ENCODE measurements around the gene VAC14.
"Not testable (repeated sequence)": the region's sequence is repeated elsewhere in the genome, so short reads cannot be mapped to it uniquely, and the experiment has no call there.

Gene VAC14

DNA sequence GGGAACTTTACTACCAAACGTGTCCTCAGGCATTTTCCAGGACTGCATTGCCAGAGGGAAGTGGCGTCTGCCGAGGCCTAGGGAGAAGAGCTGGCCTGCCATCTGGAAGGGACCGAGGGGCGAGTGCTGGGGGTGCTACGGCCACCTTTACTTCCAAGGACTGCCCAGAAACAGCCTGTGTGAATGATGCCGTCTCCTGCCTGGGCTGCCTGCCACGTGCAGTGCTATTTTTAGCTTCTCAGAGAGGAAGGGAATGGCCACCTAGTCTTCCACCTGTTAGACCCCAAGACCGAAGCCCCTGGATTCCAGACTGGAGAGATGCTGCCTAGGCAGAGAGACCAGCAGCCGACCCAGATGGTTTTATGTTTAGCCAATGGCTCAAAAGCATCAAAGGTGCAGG, 57.2 kb downstream of the VAC14 start:
- TF ChIP-seq, protein P1, sequence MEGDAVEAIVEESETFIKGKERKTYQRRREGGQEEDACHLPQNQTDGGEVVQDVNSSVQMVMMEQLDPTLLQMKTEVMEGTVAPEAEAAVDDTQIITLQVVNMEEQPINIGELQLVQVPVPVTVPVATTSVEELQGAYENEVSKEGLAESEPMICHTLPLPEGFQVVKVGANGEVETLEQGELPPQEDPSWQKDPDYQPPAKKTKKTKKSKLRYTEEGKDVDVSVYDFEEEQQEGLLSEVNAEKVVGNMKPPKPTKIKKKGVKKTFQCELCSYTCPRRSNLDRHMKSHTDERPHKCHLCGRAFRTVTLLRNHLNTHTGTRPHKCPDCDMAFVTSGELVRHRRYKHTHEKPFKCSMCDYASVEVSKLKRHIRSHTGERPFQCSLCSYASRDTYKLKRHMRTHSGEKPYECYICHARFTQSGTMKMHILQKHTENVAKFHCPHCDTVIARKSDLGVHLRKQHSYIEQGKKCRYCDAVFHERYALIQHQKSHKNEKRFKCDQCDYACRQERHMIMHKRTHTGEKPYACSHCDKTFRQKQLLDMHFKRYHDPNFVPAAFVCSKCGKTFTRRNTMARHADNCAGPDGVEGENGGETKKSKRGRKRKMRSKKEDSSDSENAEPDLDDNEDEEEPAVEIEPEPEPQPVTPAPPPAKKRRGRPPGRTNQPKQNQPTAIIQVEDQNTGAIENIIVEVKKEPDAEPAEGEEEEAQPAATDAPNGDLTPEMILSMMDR (IDR thresholded peaks at IDR 0.05) = no peak
- H3K4me3 ChIP-seq = no peak overlapping the region
- no peak for DNase-seq (ENCODE audit: low spot score)
- no peak overlapping the region for H3K27ac ChIP-seq

DNA sequence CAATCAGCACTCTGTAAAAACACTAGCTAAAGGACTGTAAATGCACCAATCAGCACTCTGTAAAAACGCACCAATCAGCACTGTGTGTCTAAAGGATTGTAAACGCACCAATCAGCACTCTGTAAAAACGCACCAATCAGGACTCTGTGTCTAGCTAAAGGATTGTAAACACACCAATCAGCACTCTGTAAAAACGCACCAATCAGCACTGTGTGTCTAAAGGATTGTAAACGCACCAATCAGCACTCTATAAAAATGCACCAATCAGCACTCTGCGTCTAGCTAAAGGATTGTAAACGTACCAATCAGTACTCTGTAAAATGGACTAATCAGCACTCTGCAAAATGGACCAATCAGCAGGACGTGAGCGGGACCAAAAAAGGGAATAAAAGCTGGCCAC, 58.0 kb downstream of the VAC14 start:
- DNase-seq (ENCODE audit: low spot score); H3K4me3 ChIP-seq; H3K27ac ChIP-seq: not testable (repeated sequence)

DNA sequence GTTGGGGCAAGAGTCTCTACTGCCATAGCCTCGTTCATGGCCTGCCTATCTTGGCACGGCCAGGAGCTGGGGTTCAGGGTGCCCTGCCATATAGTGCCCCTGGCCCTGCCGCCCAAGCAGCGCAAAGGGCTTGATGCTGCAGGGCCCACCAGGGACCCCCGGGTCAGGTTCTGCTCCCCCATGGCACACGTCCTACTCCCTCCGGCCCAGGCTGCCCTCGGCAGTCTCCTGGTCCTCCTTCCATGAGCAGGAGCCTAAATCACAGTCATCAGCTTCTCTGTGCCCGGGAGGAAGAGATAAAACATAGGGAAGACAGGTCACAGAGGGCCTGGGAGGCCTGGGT, 59.2 kb downstream of the VAC14 start:
- H3K4me3 ChIP-seq = no peak overlapping the region
- no peak for DNase-seq (ENCODE audit: low spot score)
- TF ChIP-seq, protein P1 (IDR thresholded peaks at IDR 0.05) = no peak
- no peak overlapping the region for H3K27ac ChIP-seq

GRCh38 chr16:70740914-70741782, 59.8 kb downstream of the VAC14 start:
- TF ChIP-seq, protein P1 (IDR thresholded peaks at IDR 0.05) = no peak
- no peak for DNase-seq (ENCODE audit: low spot score)
- H3K27ac ChIP-seq = no peak overlapping the region
- no peak overlapping the region for H3K4me3 ChIP-seq

GRCh38 chr16:70740174-70740913, 60.6 kb downstream of the VAC14 start:
- H3K27ac ChIP-seq = no peak overlapping the region
- TF ChIP-seq, protein P1 (IDR thresholded peaks at IDR 0.05) = no peak
- no peak for DNase-seq (ENCODE audit: low spot score)

DNA sequence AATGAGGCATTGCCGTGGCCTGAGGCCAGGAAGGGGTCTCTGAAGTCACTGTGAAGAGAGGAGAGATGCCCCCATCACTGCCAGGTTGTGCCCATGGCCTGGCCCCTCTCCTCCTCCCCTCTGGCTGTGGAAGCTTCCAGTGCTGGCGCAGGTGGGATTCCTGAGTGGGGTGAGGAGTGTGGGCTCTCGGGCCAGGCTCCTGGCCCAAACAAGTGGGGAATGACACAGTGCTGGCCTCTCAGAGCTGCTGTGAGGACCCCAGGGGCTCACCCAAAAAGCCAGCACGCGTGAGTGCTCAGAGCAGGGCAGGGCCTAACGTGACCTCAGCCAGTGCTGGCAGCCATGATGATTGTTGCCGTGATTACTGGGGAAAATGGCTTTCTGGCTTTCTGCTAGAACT, 61.6 kb downstream of the VAC14 start:
- no peak overlapping the region for H3K4me3 ChIP-seq
- TF ChIP-seq, protein P1 (IDR thresholded peaks at IDR 0.05) = no peak
- H3K27ac ChIP-seq = peak overlapping the region in 1 of 2 donors; percentile 93
- no peak for DNase-seq (ENCODE audit: low spot score)

More at GRCh38 chr16:70740174-70740913, 60.6 kb downstream of the VAC14 start:
- H3K4me3 ChIP-seq = no peak overlapping the region

DNA sequence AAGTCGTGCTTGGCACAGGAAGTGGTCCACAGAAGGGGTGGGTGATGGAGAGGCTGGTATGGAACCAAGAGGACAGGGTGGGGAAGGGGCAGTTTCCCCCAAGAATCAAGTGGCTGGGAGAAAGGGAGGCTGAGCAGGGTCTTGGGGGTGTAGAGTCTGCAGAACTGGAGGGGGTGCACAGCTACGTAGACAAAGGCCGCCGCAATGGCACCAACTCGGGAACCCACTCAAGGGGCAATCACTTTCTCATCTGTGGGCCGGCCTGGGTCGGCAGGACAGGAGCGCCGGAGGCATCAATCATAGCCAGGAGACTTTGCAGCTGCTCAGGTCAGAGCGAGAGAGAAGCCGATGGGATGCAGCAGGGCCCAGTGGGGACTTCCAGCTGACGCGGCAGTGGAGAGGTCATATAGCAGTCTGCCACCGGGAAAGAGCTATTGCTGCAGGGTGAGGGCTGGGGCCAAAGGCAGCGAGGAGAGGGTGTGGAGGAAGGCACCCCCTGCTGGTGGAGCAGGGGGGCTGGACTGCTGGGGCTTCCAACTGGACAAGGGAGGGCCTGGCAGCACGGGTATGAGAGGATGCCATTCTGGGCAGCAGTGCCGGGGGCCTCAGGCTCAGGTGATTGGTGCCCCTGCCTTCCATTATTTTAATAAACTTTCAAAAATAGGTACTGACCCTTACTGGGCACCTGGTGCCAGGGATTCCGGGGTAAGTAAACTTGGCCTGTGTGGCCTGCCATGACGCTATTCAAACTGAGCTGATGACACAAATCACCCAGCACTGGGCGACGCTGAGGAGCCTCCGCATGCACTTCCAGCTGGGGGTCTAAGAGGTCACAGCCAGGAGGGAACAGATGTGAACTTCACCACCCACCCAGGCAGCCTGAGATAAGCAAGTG, 62.6 kb downstream of the VAC14 start:
- TF ChIP-seq, protein P1 (IDR thresholded peaks at IDR 0.05) = peak; percentile 65
- DNase-seq (ENCODE audit: low spot score) = no peak
- Histone ChIP-seq H3K27ac (peak overlapping the region; percentile 86 to 93), H3K4me3 (peak overlapping the region; percentile 47)
